CD1c-positive myeloid dendritic cell (primary cell): Measurements from ENCODE around the gene B9D1.
"Not testable (repeated sequence)": the region's sequence is repeated elsewhere in the genome, so short reads cannot be mapped to it uniquely, and the experiment has no call there.

Experiments
- DNase-seq: peaks from one replicate; pipeline ENCODE4 v3.0.0-alpha.2; 2016; ENCODE audit errors: extremely low spot score

The B9D1 gene

GRCh38 chr17:19359151-19359550 lies 3.4 kb downstream of the B9D1 start:
- DNase-seq = no peak

- no peak for DNase-seq
Observed at GRCh38 chr17:19357761-19358160, 4.8 kb downstream of the B9D1 start.

GRCh38 chr17:19357351-19357750 lies 5.2 kb downstream of the B9D1 start:
- DNase-seq = no peak

- no peak for DNase-seq
Observed at GRCh38 chr17:19354748-19355147, 7.8 kb downstream of the B9D1 start.

GRCh38 chr17:19353401-19353800 lies 9.1 kb downstream of the B9D1 start:
- DNase-seq = not testable (repeated sequence)

- DNase-seq = no peak
Observed at GRCh38 chr17:19348806-19349205, 13.7 kb downstream of the B9D1 start.

GRCh38 chr17:19348081-19348650 lies 14.4 kb downstream of the B9D1 start:
- no peak for DNase-seq

- no peak for DNase-seq
Observed at GRCh38 chr17:19347323-19348080, 15.0 kb downstream of the B9D1 start.

GRCh38 chr17:19346351-19347255 lies 15.9 kb downstream of the B9D1 start:
- no peak for DNase-seq

- no peak for DNase-seq
Observed at GRCh38 chr17:19345486-19346350, 16.8 kb downstream of the B9D1 start.

GRCh38 chr17:19345067-19345460 lies 17.5 kb downstream of the B9D1 start:
- DNase-seq = no peak

GRCh38 chr17:19344311-19345066 lies 18.0 kb downstream of the B9D1 start:
- no peak for DNase-seq

GRCh38 chr17:19343671-19344151 lies 18.8 kb downstream of the B9D1 start:
- no peak for DNase-seq

GRCh38 chr17:19343256-19343630 lies 19.3 kb downstream of the B9D1 start:
- no peak for DNase-seq

- no peak for DNase-seq
Observed at GRCh38 chr17:19342611-19343255, 19.8 kb downstream of the B9D1 start.

- DNase-seq = no peak
Observed at GRCh38 chr17:19341641-19342610, 20.6 kb downstream of the B9D1 start.

GRCh38 chr17:19341211-19341631 lies 21.3 kb downstream of the B9D1 start:
- DNase-seq = no peak

GRCh38 chr17:19339341-19339815 lies 23.1 kb downstream of the B9D1 start:
- DNase-seq = no peak
